AG09319 (cell line): ENCODE measurements around the gene TMEM51.

Source experiments
- DNase-seq: peaks from one replicate; pipeline ENCODE4 v3.0.0-alpha.2; 2010; ENCODE audit warnings: low read depth; ENCODE audit errors: extremely low read depth
- CTCF ChIP-seq: IDR thresholded peaks from 2 replicates; pipeline ENCODE4 v1.5.1; 2011; ENCODE audit warnings: low read depth, mild to moderate bottlenecking, inconsistent platforms, low read length, moderate library complexity

The TMEM51 gene

GRCh38 chr1:15148941-15149340, 4.6 kb upstream of the TMEM51 start:
- TF ChIP-seq CTCF: no peak
- DNase-seq: no peak

- TF ChIP-seq CTCF: no peak
- DNase-seq: no peak
Measured at GRCh38 chr1:15150376-15150775, 3.2 kb upstream of the TMEM51 start.

- no peak for DNase-seq
- TF ChIP-seq CTCF: no peak
Measured at GRCh38 chr1:15151377-15151806, 2.2 kb upstream of the TMEM51 start.

GRCh38 chr1:15151871-15152270, 1.7 kb upstream of the TMEM51 start:
- DNase-seq: no peak
- no peak for TF ChIP-seq CTCF

- peak; percentile 86 for TF ChIP-seq CTCF
- peak; percentile 67 for DNase-seq
Measured at GRCh38 chr1:15152318-15153183, 996 bp upstream of the TMEM51 start.

GRCh38 chr1:15153842-15154479, 414 bp downstream of the TMEM51 start:
- DNase-seq: no peak
- peak; percentile 60 for TF ChIP-seq CTCF

- no peak for DNase-seq
- no peak for TF ChIP-seq CTCF
Measured at GRCh38 chr1:15154480-15155036, 1.0 kb downstream of the TMEM51 start.
